ENCODE data around the gene C16orf89.

C16orf89 gene

DNA sequence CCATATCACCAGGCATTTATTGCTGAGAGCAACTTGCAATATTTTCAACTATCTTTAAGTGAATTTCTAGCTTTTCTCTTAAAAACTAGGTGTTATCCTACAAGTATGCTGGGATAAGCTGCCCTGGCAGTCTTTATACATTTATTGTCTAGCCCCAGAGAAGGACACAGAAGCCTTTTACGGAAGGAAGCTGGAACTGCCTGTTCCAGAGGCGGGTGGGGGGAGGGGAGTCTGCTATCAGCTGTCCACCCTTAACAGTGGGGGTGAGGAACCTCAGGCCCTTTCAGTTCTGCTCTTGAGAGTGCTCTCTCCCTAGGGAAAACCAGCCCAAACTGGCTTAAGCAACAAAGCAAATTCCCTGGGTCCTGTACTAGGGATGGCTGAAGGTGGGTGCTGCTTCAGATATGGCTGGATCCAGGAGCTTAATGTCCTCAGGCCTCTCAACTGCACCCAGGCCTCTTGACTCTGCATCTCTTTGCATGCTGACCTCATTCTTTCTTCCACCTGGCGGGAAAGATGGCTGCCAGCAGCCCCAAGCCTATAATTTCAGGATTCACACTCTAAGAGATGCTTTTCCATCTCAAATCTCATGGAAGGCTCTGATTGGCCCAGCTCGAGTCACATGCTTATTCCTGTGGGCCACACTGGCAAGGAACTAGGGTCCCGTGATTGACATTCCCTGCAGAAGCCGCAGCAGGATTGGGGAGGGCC lies 48.6 kb downstream of the C16orf89 start:
- H3K36me3 ChIP-seq (ENCODE audit: control insufficient read depth, insufficient read depth, low read length): no peaks in the 10 kb centered on the region
- no peaks in the 10 kb centered on the region for H3K27me3 ChIP-seq (ENCODE audit: control insufficient read depth, insufficient read depth, low read length)
- no peak overlapping the region for H3K4me3 ChIP-seq (ENCODE audit: low read length)
- H3K4me1 ChIP-seq (ENCODE audit: control insufficient read depth, insufficient read depth, low read length): peaks cover 2% of the 10 kb centered on the region
- no peak overlapping the region for H3K9ac ChIP-seq (ENCODE audit: low read length)
- H3K9me3 ChIP-seq (ENCODE audit: control insufficient read depth, low read length): no peaks in the 10 kb centered on the region

DNA sequence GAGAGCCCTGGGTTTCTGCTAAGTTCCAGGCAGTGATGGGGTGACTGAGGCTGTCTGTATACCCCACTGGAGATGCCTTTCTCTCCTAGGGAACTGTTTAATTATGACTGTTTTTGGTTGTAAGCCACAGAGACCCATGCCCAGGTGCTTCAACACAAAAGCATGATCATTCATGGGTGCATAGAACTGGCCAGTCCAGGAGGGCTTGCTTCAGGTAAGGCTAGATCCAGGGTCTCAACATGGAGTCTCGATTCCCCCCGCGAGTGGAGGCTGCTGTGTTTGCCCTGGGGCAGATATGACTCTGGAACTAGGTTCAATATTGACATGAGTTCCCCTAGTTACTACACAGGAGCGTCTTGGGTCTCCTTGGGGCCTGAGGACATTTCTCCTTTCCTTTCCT lies 49.9 kb downstream of the C16orf89 start:
- no peaks in the 10 kb centered on the region for H3K4me1 ChIP-seq (ENCODE audit: control insufficient read depth, insufficient read depth, low read length)
- H3K9me3 ChIP-seq (ENCODE audit: control insufficient read depth, low read length): no peaks in the 10 kb centered on the region
- no peaks in the 10 kb centered on the region for H3K27me3 ChIP-seq (ENCODE audit: control insufficient read depth, insufficient read depth, low read length)
- no peak overlapping the region for H3K4me3 ChIP-seq (ENCODE audit: low read length)
- no peaks in the 10 kb centered on the region for H3K36me3 ChIP-seq (ENCODE audit: control insufficient read depth, insufficient read depth, low read length)
- H3K9ac ChIP-seq (ENCODE audit: low read length): no peak overlapping the region

GRCh38 chr16:5015351-5015750 lies 50.4 kb downstream of the C16orf89 start:
- Histone ChIP-seq H3K4me1 (ENCODE audit: control insufficient read depth, insufficient read depth, low read length) (no peaks in the 10 kb centered on the region), H3K9ac (ENCODE audit: low read length) (no peak overlapping the region), H3K36me3 (ENCODE audit: control insufficient read depth, insufficient read depth, low read length) (no peaks in the 10 kb centered on the region), H3K4me3 (ENCODE audit: low read length) (no peak overlapping the region), H3K27me3 (ENCODE audit: control insufficient read depth, insufficient read depth, low read length) (no peaks in the 10 kb centered on the region), H3K9me3 (ENCODE audit: control insufficient read depth, low read length) (no peaks in the 10 kb centered on the region)

- Histone ChIP-seq H3K9me3 (ENCODE audit: control insufficient read depth, low read length) (no peaks in the 10 kb centered on the region), H3K9ac (ENCODE audit: low read length) (no peak overlapping the region), H3K4me1 (ENCODE audit: control insufficient read depth, insufficient read depth, low read length) (no peaks in the 10 kb centered on the region), H3K27me3 (ENCODE audit: control insufficient read depth, insufficient read depth, low read length) (no peaks in the 10 kb centered on the region), H3K36me3 (ENCODE audit: control insufficient read depth, insufficient read depth, low read length) (no peaks in the 10 kb centered on the region), H3K4me3 (ENCODE audit: low read length) (no peak overlapping the region)
These were observed 52.9 kb downstream of the C16orf89 start for GRCh38 chr16:5012887-5013286.

DNA sequence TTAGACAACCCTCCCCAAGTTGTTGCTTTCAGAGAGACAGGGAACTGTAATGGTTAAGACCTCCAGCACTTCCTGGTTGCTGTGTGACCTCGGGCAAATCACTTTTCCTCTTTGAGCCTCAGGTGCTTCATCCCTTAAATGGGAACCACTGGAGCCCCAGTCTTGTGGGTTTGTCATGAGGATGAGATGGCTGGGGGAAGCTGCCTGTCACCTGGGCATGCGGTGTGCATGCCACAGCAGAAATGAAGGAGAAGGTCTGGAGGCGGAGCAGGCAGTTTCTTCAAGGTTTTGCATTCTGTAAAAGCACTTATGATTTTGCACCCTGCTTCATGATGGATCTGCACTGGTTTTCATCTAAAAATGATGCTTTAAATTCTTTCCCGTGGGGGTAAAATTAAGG lies 54.1 kb downstream of the C16orf89 start:
- H3K4me3 ChIP-seq (ENCODE audit: low read length): no peak overlapping the region
- no peaks in the 10 kb centered on the region for H3K4me1 ChIP-seq (ENCODE audit: control insufficient read depth, insufficient read depth, low read length)
- H3K36me3 ChIP-seq (ENCODE audit: control insufficient read depth, insufficient read depth, low read length): no peaks in the 10 kb centered on the region
- H3K9ac ChIP-seq (ENCODE audit: low read length): no peak overlapping the region
- no peaks in the 10 kb centered on the region for H3K27me3 ChIP-seq (ENCODE audit: control insufficient read depth, insufficient read depth, low read length)
- H3K9me3 ChIP-seq (ENCODE audit: control insufficient read depth, low read length): no peaks in the 10 kb centered on the region

DNA sequence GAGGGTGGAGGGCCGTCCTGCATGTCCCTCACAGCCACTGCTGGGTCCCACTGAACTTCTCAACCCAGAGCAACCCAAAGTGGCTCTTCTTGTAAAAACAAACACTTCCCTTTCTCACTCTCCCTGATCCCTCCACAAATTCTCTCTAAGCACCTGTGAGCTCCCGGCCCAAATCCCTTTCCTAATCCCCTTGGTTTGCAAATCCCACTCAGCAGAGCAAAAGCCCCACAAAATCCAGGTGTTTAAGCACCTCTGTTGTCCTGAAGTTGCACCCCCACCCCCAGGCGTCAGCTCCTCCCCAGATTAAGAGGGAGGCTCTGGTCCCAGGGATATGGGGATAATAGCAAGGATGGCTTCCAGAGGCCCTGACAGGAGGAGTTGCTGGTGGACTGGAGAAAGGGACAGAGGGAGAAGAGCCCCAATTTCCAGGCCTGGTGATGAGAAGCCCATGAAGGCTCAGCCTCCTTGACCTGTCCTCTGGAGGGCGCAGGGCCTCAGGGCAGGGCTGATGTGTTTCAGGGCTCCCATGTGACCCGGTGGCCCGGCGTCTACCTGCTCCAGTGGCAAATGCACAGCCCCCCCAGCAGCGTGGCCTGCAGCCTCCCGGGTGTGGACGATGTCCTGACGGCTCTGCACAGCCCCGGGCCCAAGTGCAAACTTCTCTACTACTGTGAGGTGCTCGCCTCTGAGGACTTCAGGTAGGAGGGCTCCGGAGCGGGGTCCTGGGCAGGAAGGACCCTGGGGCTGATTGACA lies 55.0 kb downstream of the C16orf89 start:
- no peaks in the 10 kb centered on the region for H3K9me3 ChIP-seq (ENCODE audit: control insufficient read depth, low read length)

GRCh38 chr16:5008311-5008731 lies 57.4 kb downstream of the C16orf89 start:
- Histone ChIP-seq H3K9me3 (ENCODE audit: control insufficient read depth, low read length) (no peaks in the 10 kb centered on the region), H3K4me1 (ENCODE audit: control insufficient read depth, insufficient read depth, low read length) (no peaks in the 10 kb centered on the region), H3K27me3 (ENCODE audit: control insufficient read depth, insufficient read depth, low read length) (no peaks in the 10 kb centered on the region), H3K4me3 (ENCODE audit: low read length) (no peak overlapping the region), H3K36me3 (ENCODE audit: control insufficient read depth, insufficient read depth, low read length) (no peaks in the 10 kb centered on the region), H3K9ac (ENCODE audit: low read length) (no peak overlapping the region)

More for the DNA sequence above, 55.0 kb downstream of the C16orf89 start:
- Histone ChIP-seq H3K4me3 (ENCODE audit: low read length) (no peak overlapping the region), H3K9ac (ENCODE audit: low read length) (no peak overlapping the region), H3K4me1 (ENCODE audit: control insufficient read depth, insufficient read depth, low read length) (no peaks in the 10 kb centered on the region), H3K27me3 (ENCODE audit: control insufficient read depth, insufficient read depth, low read length) (no peaks in the 10 kb centered on the region), H3K36me3 (ENCODE audit: control insufficient read depth, insufficient read depth, low read length) (no peaks in the 10 kb centered on the region)

DNA sequence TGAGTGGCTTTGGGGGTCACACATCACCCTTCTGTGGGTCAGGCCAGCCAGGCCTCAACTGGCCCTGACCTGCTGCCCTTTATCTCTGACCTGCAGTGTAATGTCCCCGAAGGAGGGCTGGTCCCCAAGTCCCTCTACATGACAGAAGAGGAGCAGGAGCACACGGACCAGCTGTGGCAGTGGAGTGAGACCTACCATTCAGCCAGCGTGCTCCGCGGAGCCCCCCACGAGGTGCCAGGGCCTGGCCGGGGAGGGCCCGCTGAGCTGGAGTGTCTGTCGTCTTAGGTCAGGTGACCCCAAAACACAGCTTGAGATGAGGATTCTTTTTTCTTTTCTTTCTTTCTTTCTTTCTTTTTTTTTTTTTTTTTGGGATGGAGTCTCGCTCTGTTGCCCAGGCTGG lies 58.5 kb downstream of the C16orf89 start:
- H3K4me3 ChIP-seq (ENCODE audit: low read length): no peak overlapping the region
- H3K9ac ChIP-seq (ENCODE audit: low read length): no peak overlapping the region
- no peaks in the 10 kb centered on the region for H3K9me3 ChIP-seq (ENCODE audit: control insufficient read depth, low read length)
- H3K4me1 ChIP-seq (ENCODE audit: control insufficient read depth, insufficient read depth, low read length): no peaks in the 10 kb centered on the region
- no peaks in the 10 kb centered on the region for H3K27me3 ChIP-seq (ENCODE audit: control insufficient read depth, insufficient read depth, low read length)
- H3K36me3 ChIP-seq (ENCODE audit: control insufficient read depth, insufficient read depth, low read length): no peaks in the 10 kb centered on the region

DNA sequence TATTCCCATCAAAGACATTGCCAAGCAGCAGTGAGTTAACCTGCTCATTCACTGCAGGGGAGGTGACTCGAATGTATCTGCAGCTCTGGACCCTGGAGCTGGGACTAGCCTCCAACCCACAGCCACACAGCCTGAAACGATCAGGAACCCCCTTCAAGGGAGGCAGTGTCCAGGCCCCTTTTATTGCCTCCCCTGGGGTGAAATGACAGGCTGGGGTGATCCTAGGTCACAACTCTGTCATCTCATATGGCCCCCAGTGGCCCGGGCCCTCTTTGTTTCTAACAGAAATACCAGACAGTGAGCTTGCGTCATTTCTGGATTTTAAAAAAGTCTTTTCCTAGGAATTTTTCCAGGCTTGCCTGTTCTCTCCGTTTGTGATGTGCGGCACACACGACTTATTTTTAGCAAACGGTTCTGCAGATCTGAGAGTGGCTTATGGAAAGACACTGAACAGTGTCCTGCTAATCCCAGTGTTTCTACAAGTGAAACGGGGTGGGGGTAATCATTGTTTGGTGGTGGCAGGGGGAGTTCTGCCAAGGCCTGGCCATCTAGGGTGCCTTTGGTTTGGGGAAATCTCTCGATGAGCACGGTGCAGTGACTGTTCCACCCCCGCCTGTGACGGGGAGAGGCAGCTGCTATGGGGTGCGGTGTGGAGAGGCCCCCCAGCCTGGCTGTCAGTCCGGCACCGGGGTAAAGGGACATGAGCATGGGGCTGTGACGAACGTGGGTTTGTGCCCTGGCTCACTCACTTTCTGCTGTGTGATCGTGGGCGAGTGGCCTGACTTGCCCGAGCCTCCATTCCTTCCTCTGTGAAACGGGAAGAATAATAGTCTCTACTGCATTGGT lies 59.2 kb downstream of the C16orf89 start:
- no peak overlapping the region for H3K9ac ChIP-seq (ENCODE audit: low read length)
- no peaks in the 10 kb centered on the region for H3K9me3 ChIP-seq (ENCODE audit: control insufficient read depth, low read length)
- H3K36me3 ChIP-seq (ENCODE audit: control insufficient read depth, insufficient read depth, low read length): no peaks in the 10 kb centered on the region
- no peaks in the 10 kb centered on the region for H3K27me3 ChIP-seq (ENCODE audit: control insufficient read depth, insufficient read depth, low read length)
- H3K4me1 ChIP-seq (ENCODE audit: control insufficient read depth, insufficient read depth, low read length): no peaks in the 10 kb centered on the region
- no peak overlapping the region for H3K4me3 ChIP-seq (ENCODE audit: low read length)

GRCh38 chr16:5005916-5006315 lies 59.8 kb downstream of the C16orf89 start:
- Histone ChIP-seq H3K36me3 (ENCODE audit: control insufficient read depth, insufficient read depth, low read length) (no peaks in the 10 kb centered on the region), H3K27me3 (ENCODE audit: control insufficient read depth, insufficient read depth, low read length) (no peaks in the 10 kb centered on the region), H3K9ac (ENCODE audit: low read length) (no peak overlapping the region), H3K4me3 (ENCODE audit: low read length) (no peak overlapping the region), H3K9me3 (ENCODE audit: control insufficient read depth, low read length) (no peaks in the 10 kb centered on the region), H3K4me1 (ENCODE audit: control insufficient read depth, insufficient read depth, low read length) (no peaks in the 10 kb centered on the region)

DNA sequence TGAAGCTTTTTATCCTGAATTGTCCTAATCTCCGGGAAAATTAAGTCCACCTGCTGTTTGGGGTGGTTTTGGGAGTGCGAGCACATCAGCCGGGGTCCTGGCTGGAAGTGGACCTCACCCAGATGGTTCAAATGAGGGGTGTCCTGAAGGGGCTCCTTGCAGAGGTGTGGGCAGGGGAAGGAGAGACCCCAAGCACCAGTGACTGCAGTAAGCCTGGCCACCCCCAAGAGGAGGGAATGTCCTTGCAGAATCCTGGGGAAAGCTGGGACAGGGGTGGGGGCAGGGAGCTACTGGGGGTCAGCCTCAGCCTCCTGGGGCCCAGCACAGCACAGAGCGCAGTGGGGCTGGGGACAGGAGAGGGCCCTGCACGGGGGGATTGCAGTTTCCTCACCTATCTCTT lies 61.4 kb downstream of the C16orf89 start:
- no peak overlapping the region for H3K9ac ChIP-seq (ENCODE audit: low read length)
- no peak overlapping the region for H3K4me3 ChIP-seq (ENCODE audit: low read length)
- H3K4me1 ChIP-seq (ENCODE audit: control insufficient read depth, insufficient read depth, low read length): no peaks in the 10 kb centered on the region
- no peaks in the 10 kb centered on the region for H3K27me3 ChIP-seq (ENCODE audit: control insufficient read depth, insufficient read depth, low read length)
- H3K36me3 ChIP-seq (ENCODE audit: control insufficient read depth, insufficient read depth, low read length): no peaks in the 10 kb centered on the region
- no peaks in the 10 kb centered on the region for H3K9me3 ChIP-seq (ENCODE audit: control insufficient read depth, low read length)

GRCh38 chr16:5003828-5004227 lies 61.9 kb downstream of the C16orf89 start:
- Histone ChIP-seq H3K9me3 (ENCODE audit: control insufficient read depth, low read length) (no peaks in the 10 kb centered on the region), H3K9ac (ENCODE audit: low read length) (no peak overlapping the region), H3K36me3 (ENCODE audit: control insufficient read depth, insufficient read depth, low read length) (no peaks in the 10 kb centered on the region), H3K4me1 (ENCODE audit: control insufficient read depth, insufficient read depth, low read length) (no peaks in the 10 kb centered on the region), H3K4me3 (ENCODE audit: low read length) (no peak overlapping the region), H3K27me3 (ENCODE audit: control insufficient read depth, insufficient read depth, low read length) (no peaks in the 10 kb centered on the region)

All from mucosa of stomach (tissue), 1 donor.